Activated CD8-positive, alpha-beta T cell treated with anti-CD3 and anti-CD28 coated beads for 36 hours (primary cell): ENCODE results near the gene BNIP2. TPM values are rescaled to one million over a fixed set of nuclear protein-coding genes. Genes with fewer than 3 reads are reported as not detected.

Source experiments
- ATAC-seq: fragments of 200-7000 bp; cut with Tn5 transposase; one replicate; pipeline ENCODE4 v1.10.0; 2021; ENCODE audit warnings: mild to moderate bottlenecking, moderate library complexity
- CTCF ChIA-PET: fragments of 350-600 bp; sonication (Branson Sonifier 250); formaldehyde crosslinking; loops from one replicate; lab custom pipeline; 2021; ENCODE audit warnings: antibody characterized with exemption; lab: Charles Lee
- POLR2A ChIA-PET: fragments of 350-600 bp; sonication (Branson Sonifier 250); formaldehyde crosslinking; loops from one replicate; lab custom pipeline; 2021; ENCODE audit warnings: antibody characterized with exemption; lab: Charles Lee
- DNase-seq: peaks from one replicate; pipeline ENCODE4 v3.0.0-alpha.2; 2020
- H3K27ac Mint-ChIP-seq: one replicate; pipeline ENCODE4 v1.8.0; 2021; ENCODE audit warnings: mild to moderate bottlenecking, mixed read lengths
- H3K27me3 Mint-ChIP-seq: one replicate; pipeline ENCODE4 v1.8.0; 2021; ENCODE audit warnings: mixed read lengths
- H3K36me3 Mint-ChIP-seq: one replicate; pipeline ENCODE4 v1.8.0; 2021; ENCODE audit warnings: low read depth, mixed read lengths
- H3K4me1 Mint-ChIP-seq: one replicate; pipeline ENCODE4 v1.8.0; 2021; ENCODE audit warnings: low read depth, mixed read lengths
- H3K4me3 Mint-ChIP-seq: one replicate; pipeline ENCODE4 v1.8.0; 2021; ENCODE audit warnings: mild to moderate bottlenecking, moderate library complexity, mixed read lengths
- H3K9me3 Mint-ChIP-seq: one replicate; pipeline ENCODE4 v1.8.0; 2021; ENCODE audit warnings: mixed read lengths
- CTCF ChIP-seq: fragments of 200-600 bp; IDR thresholded peaks from one replicate; pipeline ENCODE4 v1.8.0; 2022; ENCODE audit warnings: antibody characterized with exemption, mild to moderate bottlenecking
- intact Hi-C: fragments of 100-400 bp; cut with micrococcal nuclease; formaldehyde crosslinking; loops from one replicate; pipeline ENCODE4 v1.10.0; 2022
- total RNA-seq, 2 experiments: library from RNA; stranded (reverse); gene quantifications; one replicate each; pipeline ENCODE4 v1.2.3, GENCODE V29; 2021

BNIP2 gene
- total RNA-seq, 2 experiments from 2014 or later, result 52.2 to 53.2 TPM

- Mint-ChIP-seq H3K27ac (no peak overlapping the region), H3K27me3 (no peaks in the 10 kb centered on the region), H3K9me3 (no peaks in the 10 kb centered on the region), H3K4me1 (no peaks in the 10 kb centered on the region), H3K36me3 (no peaks in the 10 kb centered on the region), H3K4me3 (no peak overlapping the region)
- ATAC-seq (no peak), DNase-seq (no peak)
- no peak for TF ChIP-seq CTCF
- ChIA-PET CTCF (interaction anchor here (0.6 to 2.0 kb wide), 5 partner anchors 12 to 765 kb away, joined by 3 to 7 read pairs (median 5); no protein-coding TSS in a partner anchor), POLR2A (no interaction called here)
- intact Hi-C loops, result no loop called here
Measured at GRCh38 chr15:59711451-59712243, 22.5 kb upstream of the BNIP2 start.

- no peaks in the 10 kb centered on the region for H3K9me3 Mint-ChIP-seq
- POLR2A ChIA-PET, result no interaction called here
Measured at GRCh38 chr15:59707619-59708018, 18.5 kb upstream of the BNIP2 start.

DNA sequence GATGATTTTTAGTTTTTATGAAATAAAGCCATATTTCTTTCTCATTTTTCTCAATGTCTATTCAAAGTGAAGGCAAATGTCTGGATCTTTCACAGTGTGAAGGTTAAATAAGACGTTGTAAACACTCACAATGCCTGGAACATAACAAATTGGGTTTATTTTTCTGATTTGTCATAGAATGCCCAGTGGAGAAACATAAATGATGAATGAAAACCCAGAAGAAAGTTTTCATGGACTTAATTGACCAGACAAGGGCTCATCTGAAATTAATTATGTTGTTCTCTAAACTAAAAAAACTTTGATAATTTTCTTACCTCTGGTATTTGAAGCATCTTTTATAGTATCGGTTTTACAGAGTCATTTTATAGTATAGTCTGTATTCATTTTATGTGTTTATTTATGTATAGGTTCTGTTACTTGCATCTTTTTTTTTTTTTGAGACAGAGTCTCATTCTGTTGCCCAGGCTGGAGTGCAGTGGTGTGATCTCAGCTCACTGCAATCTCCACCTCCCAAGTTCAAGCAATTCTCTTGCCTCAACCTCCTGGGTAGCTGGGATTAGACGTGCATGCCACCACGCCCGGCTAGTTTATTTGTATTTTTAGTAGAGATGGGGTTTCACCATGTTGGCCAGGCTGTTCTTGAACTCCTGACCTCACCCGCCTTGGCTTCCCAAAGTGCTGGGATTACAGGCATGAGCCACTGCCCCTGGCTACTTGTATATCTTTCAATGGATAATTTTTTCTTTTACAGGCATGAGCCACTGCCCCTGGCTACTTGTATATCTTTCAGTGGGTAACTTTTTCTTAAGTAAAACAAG is 15.1 kb upstream of the BNIP2 start:
- no peak for TF ChIP-seq CTCF
- Mint-ChIP-seq H3K27me3 (no peaks in the 10 kb centered on the region), H3K27ac (no peak overlapping the region), H3K4me3 (no peak overlapping the region), H3K9me3 (no peaks in the 10 kb centered on the region), H3K4me1 (no peaks in the 10 kb centered on the region), H3K36me3 (no peaks in the 10 kb centered on the region)
- ChIA-PET CTCF (interaction anchor here (0.5 to 1.2 kb wide), 2 partner anchors 13 to 476 kb away, joined by 4 read pairs; no protein-coding TSS in a partner anchor), POLR2A (no interaction called here)
- intact Hi-C loops, result no loop called here
- no peak for ATAC-seq
- DNase-seq, result no peak

More at GRCh38 chr15:59707619-59708018, 18.5 kb upstream of the BNIP2 start:
- H3K4me1 Mint-ChIP-seq, result no peaks in the 10 kb centered on the region
- intact Hi-C loops, result no loop called here
- no peak for DNase-seq
- no peak for TF ChIP-seq CTCF
- no peaks in the 10 kb centered on the region for H3K27me3 Mint-ChIP-seq
- no peak for ATAC-seq
- no peak overlapping the region for H3K4me3 Mint-ChIP-seq
- H3K27ac Mint-ChIP-seq, result no peak overlapping the region
- H3K36me3 Mint-ChIP-seq, result no peaks in the 10 kb centered on the region
- CTCF ChIA-PET, result interaction anchor here (1.2 kb wide), 1 partner anchor 17 kb away, joined by 5 read pairs; no protein-coding TSS in a partner anchor

DNA sequence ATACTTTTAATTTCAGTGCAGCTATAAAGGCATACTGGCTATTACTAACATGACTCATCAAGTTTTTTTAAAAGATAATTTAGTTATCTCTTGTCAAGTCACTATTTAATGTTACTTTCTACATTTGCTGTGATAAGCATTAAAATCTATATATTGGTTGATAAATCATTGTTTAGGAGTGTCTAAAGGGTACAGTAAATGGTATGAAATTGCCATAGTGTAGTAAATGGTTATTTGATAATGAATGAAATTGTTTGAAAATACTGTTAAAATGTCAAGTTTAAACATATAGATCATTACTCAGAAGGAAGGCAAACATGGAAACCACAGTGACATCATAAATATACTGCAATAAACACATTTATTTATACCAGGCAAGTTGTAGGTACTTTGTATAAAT is 13.2 kb upstream of the BNIP2 start:
- intact Hi-C loops, result no loop called here
- no peaks in the 10 kb centered on the region for H3K36me3 Mint-ChIP-seq
- no peak for ATAC-seq
- H3K27ac Mint-ChIP-seq, result no peak overlapping the region
- no peak for TF ChIP-seq CTCF
- H3K4me1 Mint-ChIP-seq, result no peaks in the 10 kb centered on the region
- no peak for DNase-seq
- H3K4me3 Mint-ChIP-seq, result no peak overlapping the region
- ChIA-PET POLR2A (no interaction called here), CTCF (no interaction called here)
- no peaks in the 10 kb centered on the region for H3K9me3 Mint-ChIP-seq
- no peaks in the 10 kb centered on the region for H3K27me3 Mint-ChIP-seq

GRCh38 chr15:59701880-59702279 is 12.8 kb upstream of the BNIP2 start:
- no peaks in the 10 kb centered on the region for H3K9me3 Mint-ChIP-seq
- no peaks in the 10 kb centered on the region for H3K4me1 Mint-ChIP-seq
- no peak overlapping the region for H3K27ac Mint-ChIP-seq
- ChIA-PET POLR2A (no interaction called here), CTCF (no interaction called here)
- no peak for ATAC-seq
- no peaks in the 10 kb centered on the region for H3K36me3 Mint-ChIP-seq
- H3K27me3 Mint-ChIP-seq, result no peaks in the 10 kb centered on the region
- intact Hi-C loops, result no loop called here
- no peak for DNase-seq
- no peak for TF ChIP-seq CTCF
- H3K4me3 Mint-ChIP-seq, result no peak overlapping the region
